H1 (cell line): ENCODE results near the gene DIAPH2. TPM values are rescaled to one million over a fixed set of nuclear protein-coding genes. Genes with fewer than 3 reads are reported as not detected.

Source experiments
- CBX5 ChIP-seq: fragments of 300-800, 300-1000 bp; sonication (generic); IDR thresholded peaks from 2 replicates; pipeline ENCODE4 v1.7.1; 2016; ENCODE audit warnings: antibody characterized with exemption, low read length, low read depth
- EGR1 ChIP-seq: IDR thresholded peaks from 2 replicates; pipeline ENCODE4 v1.6.1; 2011; ENCODE audit warnings: low read depth, low read length, borderline replicate concordance
- EP300 ChIP-seq, 2 experiments: IDR thresholded peaks; 1 replicate in 1 of 2; 2 replicates in 1 of 2; pipeline ENCODE4 v1.6.1; 2011 to 2012; ENCODE audit warnings: low read depth in 2 of 2, low read length in 2 of 2, mild to moderate bottlenecking in 2 of 2, borderline replicate concordance in 1 of 2, inconsistent platforms in 1 of 2, moderate library complexity in 1 of 2
- FOSL1 ChIP-seq: IDR thresholded peaks from 2 replicates; pipeline ENCODE4 v1.6.1; 2011; ENCODE audit warnings: mild to moderate bottlenecking, low read depth, low read length, moderate library complexity; ENCODE audit not compliant: insufficient read depth
- KDM4A ChIP-seq: IDR thresholded peaks from one replicate; pipeline ENCODE4 v1.7.1; 2012; ENCODE audit warnings: low read depth, mild to moderate bottlenecking, moderate library complexity, low read length, inconsistent platforms; ENCODE audit not compliant: severe bottlenecking
- NRF1 ChIP-seq: IDR thresholded peaks from 2 replicates; pipeline ENCODE4 v1.6.1; 2011; ENCODE audit warnings: mild to moderate bottlenecking, low read depth, low read length, improper control_type of control experiment
- TAF1 ChIP-seq: IDR thresholded peaks from 2 replicates; pipeline ENCODE4 v1.6.1; 2011; ENCODE audit warnings: mild to moderate bottlenecking, low read depth, low read length
- polyA plus RNA-seq, 7 experiments: library from polyadenylated mRNA; depleted of rRNA in 3 of 7; stranded (reverse) in 5 of 7; unstranded in 2 of 7; fragments of >200 nt in 5 of 7; fragments of 200-250 nt in 2 of 7; gene quantifications; 1 replicate in 5 of 7; 2 replicates in 1 of 7; 4 replicates in 1 of 7; pipeline versions ENCODE4 v1.2.1 to v1.2.3, GENCODE V29; 2011 to 2013; ENCODE audit warnings: missing spikeins in 2 of 7, mixed read lengths in 2 of 7
- total RNA-seq: library from RNA; stranded (reverse); fragmentation: NEBNext Ultra II Directional; extraction: Animal tissue kit (Norgen Biotek cat#: 25700); gene quantifications from 2 replicates; pipeline ENCODE4 v1.2.1, GENCODE V29; 2021

DIAPH2 gene
- total and polyA plus RNA-seq, 2 of the 8 experiments (the other 6 are each of a cell fraction or from before 2014, with no cell fraction given) = 4.4 to 24.3 TPM

- TF ChIP-seq KDM4A (no peak), TAF1 (no peak), NRF1 (no peak), EP300 (IDR thresholded peaks at IDR 0.05; ENCODE audit: borderline replicate concordance in 1 of 2, low read depth in 2 of 2, low read length in 2 of 2) (no peak), FOSL1 (no peak), CBX5 (no peak), EGR1 (no peak)
These were observed 299.9 kb downstream of the DIAPH2 start (continued) for GRCh38 chrX:96984538-96984937.
